Dermis microvascular lymphatic vessel endothelial cell (primary cell): ENCODE results near the gene CARD18. TPM values are rescaled to one million over a fixed set of nuclear protein-coding genes. Genes with fewer than 3 reads are reported as not detected.

Experiments
- DNase-seq, 2 donors: peaks; one replicate each; pipeline versions ENCODE4 v3.0.0 to v3.0.0-alpha.2; 2010; ENCODE audit warnings: low read depth in 2 of 2
- total RNA-seq: library from RNA; depleted of rRNA; stranded (reverse); fragments of >200 nt; gene quantifications from 2 replicates; pipeline ENCODE4 v1.2.1, GENCODE V29; 2014

CARD18 gene, protein sequence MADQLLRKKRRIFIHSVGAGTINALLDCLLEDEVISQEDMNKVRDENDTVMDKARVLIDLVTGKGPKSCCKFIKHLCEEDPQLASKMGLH
- not detected in 2 replicates for total RNA-seq

DNA sequence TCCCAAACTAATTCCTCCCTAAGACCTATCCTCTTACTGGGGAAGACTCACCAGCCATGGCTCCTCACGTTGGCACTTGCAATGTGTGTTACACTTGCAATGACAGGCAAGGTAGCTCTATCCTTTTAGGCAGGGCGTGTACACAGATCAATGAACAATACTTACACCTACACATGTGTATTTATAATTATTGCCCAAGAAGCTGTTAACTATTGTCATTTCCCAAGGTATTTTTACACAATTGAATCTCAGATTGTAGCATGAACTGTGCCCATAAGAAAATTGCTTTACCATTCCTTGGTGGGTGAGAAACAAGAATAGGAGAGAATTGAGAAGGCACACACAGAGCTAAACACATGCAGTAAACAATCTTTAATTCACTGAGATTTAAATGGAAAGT is at the start of gene CARD18:
TSS of gene CARD18 (minus strand) at position 101 of the 400 bp plus-strand sequence. CDS start at position 58, 43 bp downstream.
- DNase-seq, result no peak

DNA sequence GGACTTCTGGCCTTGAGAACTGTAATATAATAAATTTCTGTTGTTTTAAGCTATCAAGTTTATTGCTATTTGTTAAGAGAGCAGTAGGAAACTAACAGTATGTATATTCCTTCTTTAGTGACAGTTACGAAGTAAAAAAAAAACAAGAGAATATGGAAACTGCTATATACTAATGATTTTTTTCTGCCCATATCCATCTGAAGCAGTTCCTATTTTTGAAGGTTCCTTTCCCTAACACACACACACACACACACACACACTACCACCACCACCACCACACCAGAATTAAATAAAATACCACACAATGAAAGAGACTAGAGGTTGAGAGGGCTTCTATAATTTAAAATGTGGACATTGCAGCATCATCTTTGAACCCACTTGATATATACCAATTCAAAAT is 44.4 kb upstream of the CARD18 start:
- no peak for DNase-seq

DNA sequence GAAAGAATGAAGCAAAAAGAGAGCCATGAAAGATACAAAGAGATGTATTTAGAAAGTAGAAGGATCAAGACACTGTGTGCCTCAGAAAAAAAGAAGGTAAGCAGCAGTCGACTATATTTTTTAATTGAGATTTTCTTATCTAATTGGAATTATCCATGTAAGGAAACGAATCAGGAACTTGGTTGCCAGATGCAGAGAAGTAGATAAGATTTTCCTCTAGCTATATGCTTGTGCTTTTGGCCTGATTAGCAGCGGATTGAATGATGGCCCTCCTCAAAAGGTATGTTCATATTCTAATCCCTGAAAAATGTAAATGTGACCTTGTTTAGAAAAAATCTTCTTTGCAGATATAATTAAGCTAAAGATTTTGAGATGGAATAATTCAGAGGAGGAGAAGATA is 43.9 kb upstream of the CARD18 start:
- peak in 1 of 2 donors; percentile 34 for DNase-seq

DNA sequence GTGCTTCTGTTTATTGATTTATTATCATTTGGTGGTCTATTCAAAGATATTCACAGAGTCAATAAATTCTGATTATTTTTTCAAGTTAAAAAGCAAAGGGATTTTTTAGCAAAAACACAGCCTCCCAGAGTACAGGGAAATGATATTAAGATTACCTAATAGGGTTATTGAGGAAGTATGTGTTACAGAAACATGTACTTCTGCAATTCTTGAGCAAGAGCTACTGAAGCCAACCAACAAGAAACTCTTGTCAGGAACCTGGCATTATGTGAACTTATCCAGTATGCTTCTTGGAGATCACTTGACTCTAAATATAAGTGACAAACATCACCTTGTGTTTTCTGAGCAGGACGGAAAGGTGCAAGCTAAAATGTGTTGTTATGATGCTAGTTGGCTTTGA is 42.0 kb upstream of the CARD18 start:
- no peak for DNase-seq

DNA sequence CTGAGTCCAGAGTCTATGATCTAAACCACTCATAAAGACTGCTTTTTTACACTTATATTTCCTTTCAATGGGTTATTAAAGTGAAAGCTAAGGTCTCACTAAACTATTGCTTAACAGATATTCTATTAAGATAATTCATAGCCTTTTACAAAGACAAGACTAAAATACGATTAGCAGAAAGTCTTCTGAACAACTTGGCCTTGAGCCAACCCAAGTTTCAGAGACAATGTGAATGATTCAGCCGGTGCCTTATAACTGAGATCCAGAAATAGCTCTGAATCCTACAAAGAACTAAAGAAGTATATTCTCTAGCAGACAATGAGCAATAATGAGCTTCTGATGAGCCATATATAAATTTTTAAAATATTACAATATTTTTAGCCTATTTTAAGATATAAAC is 41.5 kb upstream of the CARD18 start:
- peak in 1 of 2 donors; percentile 90 for DNase-seq

DNA sequence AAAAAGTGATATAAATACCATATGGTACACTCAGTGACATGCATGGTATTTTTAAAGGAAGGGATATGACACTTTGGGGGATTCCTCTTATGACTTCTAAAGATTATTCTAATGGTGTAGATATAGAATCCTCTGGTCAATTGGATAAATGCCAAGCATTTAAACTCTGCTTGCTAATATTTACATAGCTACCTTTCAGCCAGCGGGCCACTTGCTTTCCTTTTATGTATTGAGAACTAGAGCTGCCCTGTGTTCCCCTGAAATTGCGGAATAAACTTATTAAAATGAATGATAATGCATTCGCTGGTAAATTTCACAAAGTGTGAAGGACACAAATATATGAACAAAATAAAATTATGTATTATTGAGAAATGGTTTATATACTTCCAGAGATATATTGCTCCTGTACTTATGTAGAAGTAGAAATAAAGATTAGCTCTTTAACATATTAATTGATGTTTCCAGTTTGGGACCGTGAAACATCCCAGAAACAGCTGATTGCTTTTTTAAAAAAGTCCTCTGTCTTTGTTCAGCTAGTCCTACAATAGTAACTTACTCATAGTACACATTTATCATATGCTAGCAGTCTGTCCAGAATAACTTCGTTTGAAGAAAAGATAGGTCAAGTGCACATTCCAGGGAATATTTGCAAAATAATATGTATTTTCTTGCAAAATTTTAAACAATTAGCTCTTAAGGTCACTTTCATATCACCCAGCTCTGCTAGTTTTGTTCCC is 40.1 kb upstream of the CARD18 start:
- no peak for DNase-seq

DNA sequence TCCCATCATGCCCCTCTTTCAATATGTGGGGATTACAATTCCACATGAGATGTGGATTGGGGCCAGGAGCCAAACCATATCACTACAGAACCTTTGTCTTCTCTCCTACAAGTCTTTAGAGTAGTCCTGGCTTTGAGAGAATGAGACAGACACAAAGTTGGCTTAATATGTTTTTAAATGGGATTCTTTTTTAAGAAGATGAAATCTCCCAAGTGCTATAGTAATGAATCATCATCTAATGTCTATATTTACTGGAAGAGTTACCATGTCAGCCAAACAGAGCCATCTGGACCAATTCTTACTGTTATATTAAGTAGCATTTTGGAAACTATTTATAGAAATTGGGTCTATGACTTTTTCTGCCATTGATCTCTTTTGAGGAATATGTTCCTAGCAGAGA is 38.1 kb upstream of the CARD18 start:
- peak in 1 of 2 donors; percentile 43 for DNase-seq

DNA sequence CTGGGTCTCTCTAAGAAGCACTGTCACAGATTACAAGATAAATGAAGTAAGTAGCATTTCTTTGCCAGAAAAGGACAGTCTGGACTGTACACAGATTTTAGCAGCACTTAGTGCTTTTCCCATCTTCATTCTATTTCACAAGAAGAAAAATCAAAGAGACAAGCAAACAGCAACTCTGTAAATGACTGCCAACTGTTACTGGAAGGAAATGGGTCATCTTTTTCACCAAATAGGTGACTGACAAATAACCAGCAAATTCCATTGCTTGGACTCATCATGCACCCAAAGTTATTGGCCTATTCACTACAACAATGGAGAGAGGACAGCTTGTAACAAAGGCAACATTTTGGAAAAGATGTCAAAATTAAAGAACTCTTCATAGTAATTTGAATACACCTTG is 28.9 kb upstream of the CARD18 start:
- peak in 1 of 2 donors; percentile 44 for DNase-seq

DNA sequence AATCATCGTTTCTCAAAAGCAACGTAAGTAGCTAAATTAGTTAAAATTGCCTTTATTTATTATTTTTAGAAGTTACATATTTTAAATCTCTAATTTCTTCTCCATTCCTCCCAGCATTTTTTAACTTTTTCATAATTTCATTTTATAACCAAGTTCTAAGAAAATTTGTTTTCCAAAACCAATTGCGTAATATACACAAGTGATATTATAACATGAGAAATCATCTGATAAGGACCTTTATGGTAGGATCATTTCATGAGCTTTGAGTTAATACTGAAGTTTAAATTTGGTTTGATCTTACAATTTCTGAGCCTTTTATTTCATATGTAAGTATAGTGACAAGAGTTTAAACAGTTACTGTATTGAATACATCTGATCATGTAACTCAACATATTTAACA is 27.7 kb upstream of the CARD18 start:
- no peak for DNase-seq

DNA sequence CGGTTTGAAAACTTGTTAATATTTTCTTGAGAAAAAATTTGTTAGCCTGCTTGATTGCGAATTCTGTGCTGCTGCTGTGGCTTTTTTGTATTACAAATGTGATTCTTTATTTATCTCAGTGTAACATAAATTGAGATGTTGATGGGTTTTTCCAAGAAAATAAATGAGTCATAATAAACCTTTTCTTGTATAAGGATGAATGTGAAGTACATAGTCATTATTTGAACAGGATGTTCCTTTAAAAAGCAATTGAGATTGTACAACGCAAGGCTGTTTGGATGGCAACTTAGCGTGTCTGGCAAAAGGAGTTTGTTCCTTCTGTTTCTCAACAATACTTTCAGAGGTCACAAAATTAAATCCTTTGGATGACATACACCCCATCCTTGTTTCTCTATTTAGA is 24.6 kb upstream of the CARD18 start:
- no peak for DNase-seq

DNA sequence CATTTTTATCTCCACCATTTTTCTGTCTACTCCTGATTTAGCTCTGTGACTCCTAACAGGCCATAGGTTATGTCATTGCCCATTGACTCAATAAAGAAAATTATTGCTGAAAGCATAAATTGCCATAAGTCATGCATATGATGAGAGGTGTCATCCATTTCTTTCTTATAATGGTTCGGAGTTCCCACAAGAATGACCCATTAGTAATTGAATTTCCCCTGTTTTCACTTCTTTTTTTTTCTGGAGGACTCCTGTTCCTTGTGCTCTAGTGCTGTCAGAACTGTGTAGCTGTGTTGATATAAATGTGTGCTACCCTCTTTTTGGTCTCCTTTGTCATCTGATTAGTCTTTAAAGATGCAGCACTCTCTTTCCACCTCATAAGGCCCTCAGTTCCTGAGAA is 22.9 kb upstream of the CARD18 start:
- DNase-seq, result no peak

DNA sequence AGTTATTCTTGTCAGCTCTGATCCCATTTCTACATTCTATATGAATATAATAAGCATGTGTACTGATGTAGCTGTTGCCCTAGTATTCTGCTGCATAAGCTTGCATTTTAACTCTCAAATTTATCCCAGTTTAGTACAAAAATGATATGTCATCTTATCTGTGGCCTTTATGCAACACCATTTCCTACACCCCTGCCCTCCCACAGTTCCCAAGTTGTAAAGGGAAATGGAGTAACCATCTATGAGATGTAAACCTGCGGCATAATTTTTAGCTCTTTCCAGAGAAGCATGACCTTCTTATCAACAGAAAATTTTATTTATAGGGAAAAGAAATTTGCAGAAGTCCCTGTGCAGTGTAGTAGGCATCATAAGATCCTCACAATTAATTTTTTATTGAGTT is 18.9 kb upstream of the CARD18 start:
- no peak for DNase-seq

DNA sequence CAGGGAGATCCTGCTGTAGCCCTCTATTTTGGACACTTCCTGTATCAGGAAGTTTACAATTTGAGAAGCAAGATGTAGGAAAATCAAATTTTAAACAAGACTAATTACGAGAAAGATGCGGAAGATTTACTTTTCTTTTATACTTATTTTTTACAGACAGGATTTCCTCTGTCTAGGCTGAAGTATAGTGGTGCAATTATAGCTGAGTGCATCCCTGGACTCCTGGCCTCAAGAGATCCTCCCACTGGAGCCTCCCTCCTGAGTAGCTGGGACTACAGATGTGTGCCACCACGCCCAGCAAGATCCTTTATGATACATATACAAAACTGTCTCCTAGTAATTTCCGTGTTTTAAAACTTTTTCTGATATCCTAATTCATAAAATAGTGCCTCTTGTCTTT is 17.2 kb upstream of the CARD18 start:
- no peak for DNase-seq

DNA sequence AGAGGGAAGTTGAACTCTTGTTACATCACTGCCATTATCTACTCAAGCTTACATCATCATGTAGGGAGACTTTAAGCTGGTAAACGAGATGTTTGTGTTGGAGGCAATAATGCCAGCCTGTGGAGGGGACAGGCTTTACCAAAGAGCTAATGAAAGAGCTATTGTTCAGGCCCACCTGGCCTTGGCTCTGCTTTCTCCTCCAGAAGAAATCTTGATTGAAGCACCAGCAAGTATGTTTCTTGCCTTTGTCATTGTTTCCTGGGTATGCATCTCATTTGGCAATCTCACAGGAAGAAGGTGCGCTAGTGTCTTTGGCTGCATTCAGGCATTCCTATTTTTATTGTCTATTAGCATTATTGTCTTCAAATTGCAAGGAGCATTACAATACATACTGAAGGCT is 16.7 kb upstream of the CARD18 start:
- DNase-seq, result peak in 1 of 2 donors; percentile 58

DNA sequence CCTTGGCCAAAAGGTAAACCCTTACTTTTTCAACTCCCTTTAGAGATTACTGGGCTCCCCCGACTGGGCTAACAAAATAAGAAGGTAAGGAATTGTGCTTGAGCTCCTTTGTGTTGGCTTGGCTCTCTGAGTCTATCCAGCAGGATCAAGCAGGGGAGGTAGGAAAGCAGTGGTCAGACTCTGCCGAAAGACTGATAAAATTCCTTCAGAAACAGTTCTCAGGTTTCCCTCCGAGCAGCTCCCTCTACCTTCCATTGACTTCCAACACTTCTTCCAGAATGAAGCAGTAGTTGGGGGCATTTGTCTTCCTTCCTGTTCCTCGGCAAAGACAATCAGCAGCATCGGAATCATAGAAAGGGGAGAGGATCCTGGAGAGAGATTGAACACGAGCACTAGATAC is 16.1 kb upstream of the CARD18 start:
- no peak for DNase-seq

DNA sequence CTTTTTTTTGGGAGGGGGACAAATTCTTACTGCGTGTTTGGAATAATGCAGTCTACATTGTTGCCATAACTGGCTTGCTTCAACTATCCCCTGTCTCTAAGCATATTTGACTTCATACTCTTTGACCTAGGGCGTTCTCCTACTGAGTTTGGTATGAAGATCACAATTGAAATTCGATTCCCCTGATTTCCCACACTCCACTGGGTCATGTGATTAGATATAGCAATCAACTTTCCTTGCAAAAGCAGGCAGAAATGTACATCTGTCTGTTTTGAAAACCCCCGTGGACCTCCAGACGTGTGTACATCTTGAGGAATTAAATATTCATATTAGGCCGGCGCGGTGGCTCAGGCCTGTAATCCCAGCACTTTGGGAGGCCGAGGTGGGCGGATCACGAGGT is 13.8 kb upstream of the CARD18 start:
- no peak for DNase-seq

DNA sequence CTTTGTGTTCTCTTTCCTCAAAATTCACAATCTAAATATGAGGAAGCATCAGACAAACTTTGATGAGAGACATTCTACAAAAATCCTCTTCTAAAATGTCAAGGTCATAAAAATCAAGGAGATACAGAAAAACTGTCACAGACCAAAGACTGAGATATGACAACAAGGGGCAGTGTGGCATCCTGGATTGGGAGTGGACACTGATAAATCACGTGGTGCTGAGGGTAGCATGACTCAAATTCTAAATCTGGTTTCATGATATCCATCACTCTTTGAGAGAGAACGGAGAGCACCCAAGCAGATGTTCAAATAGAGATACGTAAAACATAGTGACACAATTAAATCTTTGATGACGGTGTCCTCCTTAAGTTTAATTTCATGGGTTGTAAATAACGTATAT is 13.0 kb upstream of the CARD18 start:
- no peak for DNase-seq

DNA sequence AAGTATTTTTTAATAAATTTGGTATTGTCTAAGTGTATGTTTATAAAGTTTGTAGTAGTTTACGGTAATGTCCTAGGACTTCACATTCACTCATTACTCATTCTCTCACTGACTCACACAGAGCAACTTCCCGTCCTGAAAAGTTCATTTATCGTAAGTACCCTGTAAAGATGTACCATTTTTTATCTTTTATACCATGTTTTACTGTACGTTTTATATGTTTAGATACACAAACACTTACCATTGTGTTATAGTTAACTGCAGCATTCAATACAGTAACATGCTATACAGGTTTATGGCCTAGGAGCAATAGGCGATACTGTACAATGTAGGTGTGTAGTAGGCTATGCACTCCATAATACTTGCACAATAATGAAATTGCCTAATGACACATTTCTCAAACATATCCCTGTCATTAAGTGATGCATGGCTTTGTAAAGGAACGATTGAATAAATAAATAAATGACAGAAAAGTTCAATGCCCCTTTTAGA is 12.5 kb upstream of the CARD18 start:
- peak in 1 of 2 donors; percentile 71 for DNase-seq

DNA sequence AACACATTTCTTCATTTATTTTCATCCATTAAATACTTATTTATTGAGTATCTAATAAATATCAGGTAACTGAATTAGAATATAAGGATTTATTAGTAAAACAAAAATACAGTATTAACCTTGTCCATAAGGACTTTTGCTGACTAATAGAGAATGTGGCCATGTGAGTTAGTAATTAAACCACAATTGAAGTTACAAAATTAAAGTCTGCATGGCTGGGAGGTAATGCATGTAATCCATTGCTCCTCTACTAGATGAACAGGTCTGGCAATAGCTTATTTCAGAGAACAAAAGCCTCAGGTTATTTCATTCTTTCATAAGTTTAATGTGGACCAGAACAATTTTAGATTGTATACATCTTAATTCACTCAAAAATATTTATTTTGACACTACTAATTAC is 9.9 kb upstream of the CARD18 start:
- DNase-seq, result no peak

DNA sequence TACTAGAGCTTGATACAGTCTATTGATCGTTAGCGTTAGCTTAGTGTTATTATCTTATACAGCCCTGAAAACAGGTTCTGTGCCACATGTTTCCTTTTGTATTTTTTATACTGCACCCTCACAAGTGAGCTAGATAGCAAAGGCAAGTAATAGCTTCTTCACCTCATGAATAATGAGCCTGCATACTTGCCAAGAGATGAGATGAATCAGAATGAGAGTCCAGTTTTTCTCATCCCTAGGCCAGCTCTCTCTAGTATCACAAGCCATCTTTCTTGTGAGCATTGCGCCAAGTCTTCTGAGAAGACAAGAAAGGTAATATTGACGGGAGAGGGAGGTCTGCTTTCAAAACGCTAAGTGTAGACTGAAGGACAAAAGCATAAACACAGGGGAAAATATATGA is 8.7 kb upstream of the CARD18 start:
- DNase-seq, result no peak

DNA sequence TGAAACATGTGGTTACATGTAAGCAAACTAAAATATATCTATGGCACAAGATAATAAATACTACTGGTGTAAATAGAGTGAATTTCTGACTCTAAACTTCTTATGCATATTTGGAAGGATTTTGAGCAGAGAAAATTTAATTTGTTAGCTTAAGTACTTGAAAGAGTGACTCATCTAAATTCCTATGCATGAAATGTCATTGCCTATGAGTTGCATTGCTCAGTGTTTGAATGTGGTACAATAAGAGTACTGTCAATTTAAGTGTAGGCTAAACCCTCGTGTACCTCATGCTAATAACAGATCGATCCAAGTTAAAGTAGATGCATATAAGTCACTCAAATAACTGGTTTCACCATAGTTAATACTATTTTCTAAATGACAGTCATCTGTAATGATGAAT is 5.3 kb upstream of the CARD18 start:
- DNase-seq, result peak in 1 of 2 donors; percentile 45

DNA sequence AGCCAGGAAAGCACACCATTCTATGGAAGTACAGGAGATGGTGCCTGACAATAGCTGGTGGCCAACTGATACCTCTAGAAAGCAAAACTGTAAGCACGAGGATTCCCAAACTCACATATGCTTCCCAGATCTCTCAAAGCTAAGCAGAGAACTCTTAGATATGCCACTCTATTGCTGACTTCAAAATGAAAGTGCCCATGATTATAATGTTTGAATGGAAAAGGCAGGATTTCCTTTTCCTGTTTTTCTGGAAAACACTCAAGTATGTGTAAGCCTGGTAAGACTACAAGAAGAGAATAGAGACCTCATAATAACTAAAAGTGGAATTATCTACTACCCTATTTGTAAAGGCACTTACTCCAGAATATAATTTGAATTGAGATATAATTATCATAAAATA is 2.6 kb upstream of the CARD18 start:
- DNase-seq, result peak; percentile 48 to 79

DNA sequence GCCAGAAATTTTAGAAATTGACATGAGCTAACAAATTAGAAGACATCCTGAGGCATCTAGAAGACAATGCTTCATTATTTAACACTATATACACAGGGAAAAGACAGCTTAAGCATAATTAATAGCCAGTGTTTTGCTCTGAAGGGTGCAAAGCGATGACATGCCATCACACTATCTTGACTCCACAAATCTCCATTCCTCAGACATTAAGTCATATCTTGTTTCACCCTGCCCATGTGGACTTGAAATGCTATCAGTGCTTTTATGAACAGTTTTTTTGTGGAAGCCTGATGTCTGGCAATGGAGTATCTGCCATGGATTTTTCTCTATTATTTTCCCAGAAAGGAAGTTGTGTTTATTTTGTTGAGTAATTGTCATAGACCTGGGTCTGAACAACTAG is 2.3 kb downstream of the CARD18 start:
- DNase-seq, result peak in 1 of 2 donors; percentile 32
